Measurements from ENCODE around the gene COL3A1.

The COL3A1 gene

GRCh38 chr2:189014449-189015138, 40.4 kb downstream of the COL3A1 start:
- no peak overlapping the region for H3K27ac ChIP-seq (ENCODE audit: insufficient read depth, low read length, poor library complexity, severe bottlenecking)
- no peak for DNase-seq

GRCh38 chr2:189015359-189015758, 41.2 kb downstream of the COL3A1 start:
- H3K27ac ChIP-seq (ENCODE audit: insufficient read depth, low read length, poor library complexity, severe bottlenecking), result no peak overlapping the region
- H3K36me3 ChIP-seq (ENCODE audit: control insufficient read depth, insufficient read depth, low read length), result no peaks in the 10 kb centered on the region
- no peak overlapping the region for H3K4me3 ChIP-seq (ENCODE audit: insufficient read depth, low read depth, low read length, poor library complexity, severe bottlenecking)
- H3K27me3 ChIP-seq (replicated peaks; ENCODE audit: control insufficient read depth, insufficient read depth, low read length, poor library complexity, severe bottlenecking), result no peaks in the 10 kb centered on the region
- no peaks in the 10 kb centered on the region for H3K9me3 ChIP-seq (ENCODE audit: control insufficient read depth, low read length)
- H3K4me1 ChIP-seq (ENCODE audit: control insufficient read depth, insufficient read depth, low read length, poor library complexity, severe bottlenecking), result no peaks in the 10 kb centered on the region
- DNase-seq, result no peak

More at GRCh38 chr2:189014449-189015138, 40.4 kb downstream of the COL3A1 start:
- H3K9me3 ChIP-seq (ENCODE audit: control insufficient read depth, low read length), result no peaks in the 10 kb centered on the region
- H3K36me3 ChIP-seq (ENCODE audit: control insufficient read depth, insufficient read depth, low read length), result no peaks in the 10 kb centered on the region
- no peaks in the 10 kb centered on the region for H3K27me3 ChIP-seq (replicated peaks; ENCODE audit: control insufficient read depth, insufficient read depth, low read length, poor library complexity, severe bottlenecking)
- H3K4me1 ChIP-seq (ENCODE audit: control insufficient read depth, insufficient read depth, low read length, poor library complexity, severe bottlenecking), result no peaks in the 10 kb centered on the region
- no peak overlapping the region for H3K4me3 ChIP-seq (ENCODE audit: insufficient read depth, low read depth, low read length, poor library complexity, severe bottlenecking)

GRCh38 chr2:189016311-189016861, 42.2 kb downstream of the COL3A1 start:
- no peaks in the 10 kb centered on the region for H3K4me1 ChIP-seq (ENCODE audit: control insufficient read depth, insufficient read depth, low read length, poor library complexity, severe bottlenecking)
- H3K27me3 ChIP-seq (replicated peaks; ENCODE audit: control insufficient read depth, insufficient read depth, low read length, poor library complexity, severe bottlenecking), result no peaks in the 10 kb centered on the region
- no peaks in the 10 kb centered on the region for H3K9me3 ChIP-seq (ENCODE audit: control insufficient read depth, low read length)
- no peaks in the 10 kb centered on the region for H3K36me3 ChIP-seq (ENCODE audit: control insufficient read depth, insufficient read depth, low read length)
- H3K27ac ChIP-seq (ENCODE audit: insufficient read depth, low read length, poor library complexity, severe bottlenecking), result no peak overlapping the region
- H3K4me3 ChIP-seq (ENCODE audit: insufficient read depth, low read depth, low read length, poor library complexity, severe bottlenecking), result no peak overlapping the region
- no peak for DNase-seq

- Histone ChIP-seq H3K27ac (ENCODE audit: insufficient read depth, low read length, poor library complexity, severe bottlenecking) (no peak overlapping the region), H3K27me3 (replicated peaks; ENCODE audit: control insufficient read depth, insufficient read depth, low read length, poor library complexity, severe bottlenecking) (no peaks in the 10 kb centered on the region), H3K36me3 (ENCODE audit: control insufficient read depth, insufficient read depth, low read length) (no peaks in the 10 kb centered on the region), H3K4me1 (ENCODE audit: control insufficient read depth, insufficient read depth, low read length, poor library complexity, severe bottlenecking) (no peaks in the 10 kb centered on the region), H3K9me3 (ENCODE audit: control insufficient read depth, low read length) (no peaks in the 10 kb centered on the region), H3K4me3 (ENCODE audit: insufficient read depth, low read depth, low read length, poor library complexity, severe bottlenecking) (no peak overlapping the region)
- DNase-seq, result no peak
These were observed 44.5 kb downstream of the COL3A1 start for GRCh38 chr2:189018631-189019030.

GRCh38 chr2:189020179-189020578, 46.0 kb downstream of the COL3A1 start:
- H3K27ac ChIP-seq (ENCODE audit: insufficient read depth, low read length, poor library complexity, severe bottlenecking), result no peak overlapping the region
- no peaks in the 10 kb centered on the region for H3K36me3 ChIP-seq (ENCODE audit: control insufficient read depth, insufficient read depth, low read length)
- H3K4me1 ChIP-seq (ENCODE audit: control insufficient read depth, insufficient read depth, low read length, poor library complexity, severe bottlenecking), result no peaks in the 10 kb centered on the region
- no peaks in the 10 kb centered on the region for H3K9me3 ChIP-seq (ENCODE audit: control insufficient read depth, low read length)
- H3K4me3 ChIP-seq (ENCODE audit: insufficient read depth, low read depth, low read length, poor library complexity, severe bottlenecking), result no peak overlapping the region
- DNase-seq, result no peak
- H3K27me3 ChIP-seq (replicated peaks; ENCODE audit: control insufficient read depth, insufficient read depth, low read length, poor library complexity, severe bottlenecking), result no peaks in the 10 kb centered on the region

GRCh38 chr2:189022053-189022481, 47.9 kb downstream of the COL3A1 start:
- no peak overlapping the region for H3K27ac ChIP-seq (ENCODE audit: insufficient read depth, low read length, poor library complexity, severe bottlenecking)
- H3K36me3 ChIP-seq (ENCODE audit: control insufficient read depth, insufficient read depth, low read length), result no peaks in the 10 kb centered on the region
- no peak for DNase-seq
- no peaks in the 10 kb centered on the region for H3K27me3 ChIP-seq (replicated peaks; ENCODE audit: control insufficient read depth, insufficient read depth, low read length, poor library complexity, severe bottlenecking)
- no peaks in the 10 kb centered on the region for H3K9me3 ChIP-seq (ENCODE audit: control insufficient read depth, low read length)
- no peak overlapping the region for H3K4me3 ChIP-seq (ENCODE audit: insufficient read depth, low read depth, low read length, poor library complexity, severe bottlenecking)
- no peaks in the 10 kb centered on the region for H3K4me1 ChIP-seq (ENCODE audit: control insufficient read depth, insufficient read depth, low read length, poor library complexity, severe bottlenecking)

GRCh38 chr2:189022492-189022891, 48.3 kb downstream of the COL3A1 start:
- DNase-seq, result no peak
- H3K4me3 ChIP-seq (ENCODE audit: insufficient read depth, low read depth, low read length, poor library complexity, severe bottlenecking), result no peak overlapping the region
- no peaks in the 10 kb centered on the region for H3K27me3 ChIP-seq (replicated peaks; ENCODE audit: control insufficient read depth, insufficient read depth, low read length, poor library complexity, severe bottlenecking)
- H3K36me3 ChIP-seq (ENCODE audit: control insufficient read depth, insufficient read depth, low read length), result no peaks in the 10 kb centered on the region
- H3K9me3 ChIP-seq (ENCODE audit: control insufficient read depth, low read length), result no peaks in the 10 kb centered on the region
- H3K4me1 ChIP-seq (ENCODE audit: control insufficient read depth, insufficient read depth, low read length, poor library complexity, severe bottlenecking), result no peaks in the 10 kb centered on the region
- no peak overlapping the region for H3K27ac ChIP-seq (ENCODE audit: insufficient read depth, low read length, poor library complexity, severe bottlenecking)

GRCh38 chr2:189024901-189025618, 50.9 kb downstream of the COL3A1 start:
- DNase-seq, result no peak
- no peak overlapping the region for H3K4me3 ChIP-seq (ENCODE audit: insufficient read depth, low read depth, low read length, poor library complexity, severe bottlenecking)
- H3K9me3 ChIP-seq (ENCODE audit: control insufficient read depth, low read length), result no peaks in the 10 kb centered on the region
- no peaks in the 10 kb centered on the region for H3K27me3 ChIP-seq (replicated peaks; ENCODE audit: control insufficient read depth, insufficient read depth, low read length, poor library complexity, severe bottlenecking)
- H3K4me1 ChIP-seq (ENCODE audit: control insufficient read depth, insufficient read depth, low read length, poor library complexity, severe bottlenecking), result no peaks in the 10 kb centered on the region
- no peaks in the 10 kb centered on the region for H3K36me3 ChIP-seq (ENCODE audit: control insufficient read depth, insufficient read depth, low read length)
- H3K27ac ChIP-seq (ENCODE audit: insufficient read depth, low read length, poor library complexity, severe bottlenecking), result no peak overlapping the region

GRCh38 chr2:189037518-189037917, 63.3 kb downstream of the COL3A1 start:
- DNase-seq, result no peak
- no peaks in the 10 kb centered on the region for H3K36me3 ChIP-seq (ENCODE audit: control insufficient read depth, insufficient read depth, low read length)
- H3K9me3 ChIP-seq (ENCODE audit: control insufficient read depth, low read length), result no peaks in the 10 kb centered on the region

GRCh38 chr2:189045836-189046235, 71.7 kb downstream of the COL3A1 start:
- Histone ChIP-seq H3K4me3 (ENCODE audit: insufficient read depth, low read depth, low read length, poor library complexity, severe bottlenecking) (no peak overlapping the region), H3K36me3 (ENCODE audit: control insufficient read depth, insufficient read depth, low read length) (no peaks in the 10 kb centered on the region), H3K27ac (ENCODE audit: insufficient read depth, low read length, poor library complexity, severe bottlenecking) (no peak overlapping the region), H3K4me1 (ENCODE audit: control insufficient read depth, insufficient read depth, low read length, poor library complexity, severe bottlenecking) (no peaks in the 10 kb centered on the region), H3K9me3 (ENCODE audit: control insufficient read depth, low read length) (no peaks in the 10 kb centered on the region), H3K27me3 (replicated peaks; ENCODE audit: control insufficient read depth, insufficient read depth, low read length, poor library complexity, severe bottlenecking) (no peaks in the 10 kb centered on the region)
- DNase-seq, result no peak

More at GRCh38 chr2:189037518-189037917, 63.3 kb downstream of the COL3A1 start:
- Histone ChIP-seq H3K4me1 (ENCODE audit: control insufficient read depth, insufficient read depth, low read length, poor library complexity, severe bottlenecking) (no peaks in the 10 kb centered on the region), H3K4me3 (ENCODE audit: insufficient read depth, low read depth, low read length, poor library complexity, severe bottlenecking) (no peak overlapping the region), H3K27me3 (replicated peaks; ENCODE audit: control insufficient read depth, insufficient read depth, low read length, poor library complexity, severe bottlenecking) (no peaks in the 10 kb centered on the region), H3K27ac (ENCODE audit: insufficient read depth, low read length, poor library complexity, severe bottlenecking) (no peak overlapping the region)

All from effector memory CD4-positive, alpha-beta T cell (primary cell).